Keratinocyte (primary cell): ENCODE measurements around the gene PTPRB. TPM values are rescaled to one million over a fixed set of nuclear protein-coding genes. Genes with fewer than 3 reads are reported as not detected.

ENCODE experiments used
- DNase-seq: peaks from one replicate; pipeline ENCODE4 v3.0.0-alpha.2; 2011; ENCODE audit warnings: low read depth, missing footprints, low spot score
- FAIRE-seq: peaks from 2 replicates; lab custom pipeline; 2011; peaks lifted over from hg19 to GRCh38; lab: Jason Lieb, UNC
- H2AFZ ChIP-seq: 2 replicates; pipeline ENCODE4 v1.6.0; 2012; ENCODE audit warnings: low read length, control low read depth, inconsistent platforms; ENCODE audit not compliant: control insufficient read depth
- H3K27ac ChIP-seq: 2 replicates; pipeline ENCODE4 v1.5.1; 2011; ENCODE audit warnings: low read length; ENCODE audit not compliant: control insufficient read depth, insufficient read depth
- H3K27me3 ChIP-seq: 3 replicates; pipeline ENCODE4 v1.6.0; 2011; ENCODE audit warnings: low read length; ENCODE audit not compliant: control insufficient read depth, insufficient read depth; ENCODE audit errors: extremely low read depth
- H3K36me3 ChIP-seq, 2 experiments: 2 replicates in 1 of 2; 3 replicates in 1 of 2; pipeline ENCODE4 v1.5.1; 2011; ENCODE audit warnings: low read length in 2 of 2, mild to moderate bottlenecking in 1 of 2; ENCODE audit not compliant: control insufficient read depth in 2 of 2, insufficient read depth in 2 of 2; ENCODE audit errors: extremely low read depth in 1 of 2
- H3K4me1 ChIP-seq: 3 replicates; pipeline ENCODE4 v1.5.1; 2011; ENCODE audit warnings: low read length; ENCODE audit not compliant: control insufficient read depth, insufficient read depth; ENCODE audit errors: extremely low read depth
- H3K4me2 ChIP-seq: 3 replicates; pipeline ENCODE4 v1.6.0; 2011; ENCODE audit warnings: low read depth, low read length; ENCODE audit not compliant: control insufficient read depth, insufficient read depth; ENCODE audit errors: extremely low read depth
- H3K4me3 ChIP-seq, 3 experiments: fragments of 200-600 bp in 1 of 3; sonication (generic) in 1 of 3; 2 replicates in 2 of 3; 3 replicates in 1 of 3; pipeline ENCODE4 v1.5.1; 2011 to 2016; ENCODE audit warnings: low read length in 3 of 3, mild to moderate bottlenecking in 3 of 3, control low read depth in 2 of 3, inconsistent platforms in 1 of 3, low read depth in 1 of 3, mixed read lengths in 1 of 3, mixed run types in 1 of 3, moderate library complexity in 1 of 3; ENCODE audit not compliant: control insufficient read depth in 2 of 3, insufficient read depth in 2 of 3; ENCODE audit errors: extremely low read depth in 1 of 3
- H3K79me2 ChIP-seq: 2 replicates; pipeline ENCODE4 v1.6.0; 2012; ENCODE audit warnings: low read length; ENCODE audit not compliant: control insufficient read depth, insufficient read depth
- H3K9ac ChIP-seq: 3 replicates; pipeline ENCODE4 v1.6.0; 2011; ENCODE audit warnings: low read length; ENCODE audit not compliant: control insufficient read depth, insufficient read depth; ENCODE audit errors: extremely low read depth
- H3K9me1 ChIP-seq: 3 replicates; pipeline ENCODE4 v1.6.0; 2011; ENCODE audit warnings: low read length; ENCODE audit not compliant: control insufficient read depth, insufficient read depth; ENCODE audit errors: extremely low read depth
- H3K9me3 ChIP-seq: 2 replicates; pipeline ENCODE4 v1.5.1; 2012; ENCODE audit warnings: low read depth, low read length; ENCODE audit not compliant: control insufficient read depth
- H4K20me1 ChIP-seq: 3 replicates; pipeline ENCODE4 v1.6.0; 2011; ENCODE audit warnings: low read length; ENCODE audit not compliant: control insufficient read depth, insufficient read depth; ENCODE audit errors: extremely low read depth
- EZH2 ChIP-seq: IDR thresholded peaks from one replicate; pipeline ENCODE4 v1.6.1; 2012; ENCODE audit warnings: inconsistent platforms, mild to moderate bottlenecking, low read length, moderate library complexity
- dilution Hi-C: fragments of 300-500 bp; cut with MboI; formaldehyde crosslinking; loops from one replicate; pipeline ENCODE4 v1.7.0; 2020; ENCODE audit warnings: low sequenced_read_pairs; ENCODE audit not compliant: extremely low pct_ligation_motif_present
- polyA plus RNA-seq, 5 experiments: library from polyadenylated mRNA; depleted of rRNA in 3 of 5; stranded (reverse) in 3 of 5; stranded (forward) in 1 of 5; unstranded in 1 of 5; fragments of >200 nt; gene quantifications; 1 replicate in 1 of 5; 2 replicates in 3 of 5; 3 replicates in 1 of 5; pipeline versions ENCODE4 v1.2.1 to v1.2.3, GENCODE V29; 2011 to 2012; ENCODE audit warnings: missing spikeins in 2 of 5, low read depth in 1 of 5, low replicate concordance in 1 of 5
- TF ChIP-seq, protein P1 (sequence below), 3 experiments: IDR thresholded peaks in 1 of 3; conservative IDR thresholded peaks in 1 of 3; optimal IDR thresholded peaks in 1 of 3; 2 replicates in 2 of 3; 3 replicates in 1 of 3; pipeline versions ENCODE3 to v1.5.1; 2011; ENCODE audit warnings: low read length in 3 of 3, mild to moderate bottlenecking in 3 of 3, moderate library complexity in 2 of 3, control low read depth in 1 of 3, inconsistent platforms in 1 of 3; ENCODE audit not compliant: insufficient read depth in 2 of 3; ENCODE audit errors: extremely low read depth in 1 of 3

Gene PTPRB
- polyA plus RNA-seq, 1 donor (not counting 4 experiments of a cell fraction or from before 2014, with no cell fraction given) = 0.46 TPM

GRCh38 chr12:70671698-70672097 is 34.5 kb upstream of the PTPRB start:
- Histone ChIP-seq H3K36me3 (no peaks in the 10 kb centered on the region), H4K20me1 (no peaks in the 10 kb centered on the region), H3K4me1 (no peaks in the 10 kb centered on the region), H3K4me2 (no peak overlapping the region), H3K9me1 (no peaks in the 10 kb centered on the region), H2AFZ (no peak overlapping the region), H3K9ac (no peak overlapping the region), H3K9me3 (no peaks in the 10 kb centered on the region), H3K27ac (no peak overlapping the region), H3K27me3 (no peaks in the 10 kb centered on the region), H3K4me3 (no peak overlapping the region), H3K79me2 (no peaks in the 10 kb centered on the region)
- no peak for FAIRE-seq
- DNase-seq = no peak
- dilution Hi-C loops = no loop called here
- TF ChIP-seq, protein P1, sequence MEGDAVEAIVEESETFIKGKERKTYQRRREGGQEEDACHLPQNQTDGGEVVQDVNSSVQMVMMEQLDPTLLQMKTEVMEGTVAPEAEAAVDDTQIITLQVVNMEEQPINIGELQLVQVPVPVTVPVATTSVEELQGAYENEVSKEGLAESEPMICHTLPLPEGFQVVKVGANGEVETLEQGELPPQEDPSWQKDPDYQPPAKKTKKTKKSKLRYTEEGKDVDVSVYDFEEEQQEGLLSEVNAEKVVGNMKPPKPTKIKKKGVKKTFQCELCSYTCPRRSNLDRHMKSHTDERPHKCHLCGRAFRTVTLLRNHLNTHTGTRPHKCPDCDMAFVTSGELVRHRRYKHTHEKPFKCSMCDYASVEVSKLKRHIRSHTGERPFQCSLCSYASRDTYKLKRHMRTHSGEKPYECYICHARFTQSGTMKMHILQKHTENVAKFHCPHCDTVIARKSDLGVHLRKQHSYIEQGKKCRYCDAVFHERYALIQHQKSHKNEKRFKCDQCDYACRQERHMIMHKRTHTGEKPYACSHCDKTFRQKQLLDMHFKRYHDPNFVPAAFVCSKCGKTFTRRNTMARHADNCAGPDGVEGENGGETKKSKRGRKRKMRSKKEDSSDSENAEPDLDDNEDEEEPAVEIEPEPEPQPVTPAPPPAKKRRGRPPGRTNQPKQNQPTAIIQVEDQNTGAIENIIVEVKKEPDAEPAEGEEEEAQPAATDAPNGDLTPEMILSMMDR (optimal IDR thresholded peaks at IDR 0.05 in 1 of 3, IDR thresholded peaks at IDR 0.05 in 1 of 3, conservative IDR thresholded peaks at IDR 0.05 in 1 of 3; ENCODE audit: extremely low read depth in 1 of 3, insufficient read depth in 2 of 3, low read length in 3 of 3) = no peak
- TF ChIP-seq EZH2 = no peak

GRCh38 chr12:70670948-70671347 is 33.7 kb upstream of the PTPRB start:
- Histone ChIP-seq H3K9me1 (no peaks in the 10 kb centered on the region), H3K9ac (no peak overlapping the region), H3K27me3 (no peaks in the 10 kb centered on the region), H3K27ac (no peak overlapping the region), H3K4me2 (no peak overlapping the region), H2AFZ (no peak overlapping the region), H3K36me3 (no peaks in the 10 kb centered on the region), H3K4me3 (no peak overlapping the region), H3K9me3 (no peaks in the 10 kb centered on the region), H3K4me1 (no peaks in the 10 kb centered on the region), H3K79me2 (no peaks in the 10 kb centered on the region), H4K20me1 (no peaks in the 10 kb centered on the region)
- DNase-seq (no peak), FAIRE-seq (no peak)
- dilution Hi-C loops = no loop called here
- no peak for TF ChIP-seq EZH2
- TF ChIP-seq, protein P1 (optimal IDR thresholded peaks at IDR 0.05 in 1 of 3, IDR thresholded peaks at IDR 0.05 in 1 of 3, conservative IDR thresholded peaks at IDR 0.05 in 1 of 3; ENCODE audit: extremely low read depth in 1 of 3, insufficient read depth in 2 of 3, low read length in 3 of 3) = no peak
